HepG2 (cell line): Measurements from ENCODE around the gene PRKCG. TPM values are rescaled to one million over a fixed set of nuclear protein-coding genes. Genes with fewer than 3 reads are reported as not detected.
A peak's percentile ranks its signal among the peaks of the same experiment; 100 is the strongest.

ENCODE experiments used
- AKNA ChIP-seq: sonication (generic); formaldehyde crosslinking; IDR thresholded peaks from 2 replicates; pipeline ENCODE4 v1.4.0; 2020; ENCODE audit warnings: missing genetic modification reagents, borderline replicate concordance
- HOXA5 ChIP-seq: sonication (generic); formaldehyde crosslinking; IDR thresholded peaks from 2 replicates; pipeline ENCODE4 v1.4.0; 2020; ENCODE audit warnings: missing genetic modification reagents
- MAFG ChIP-seq: sonication (generic); formaldehyde crosslinking; IDR thresholded peaks from 2 replicates; pipeline ENCODE4 v1.5.1; 2020; ENCODE audit warnings: mild to moderate bottlenecking, missing genetic modification reagents
- MTF1 ChIP-seq: sonication (generic); formaldehyde crosslinking; IDR thresholded peaks from 2 replicates; pipeline ENCODE4 v1.5.0; 2020; ENCODE audit warnings: missing genetic modification reagents
- NFKB2 ChIP-seq: sonication (generic); formaldehyde crosslinking; IDR thresholded peaks from 2 replicates; pipeline ENCODE4 v1.4.0; 2020; ENCODE audit warnings: missing genetic modification reagents, borderline replicate concordance
- PITX1 ChIP-seq: sonication (generic); formaldehyde crosslinking; IDR thresholded peaks from 2 replicates; pipeline ENCODE4 v1.5.1; 2020; ENCODE audit warnings: mild to moderate bottlenecking, missing genetic modification reagents
- POGZ ChIP-seq: sonication (generic); formaldehyde crosslinking; IDR thresholded peaks from 2 replicates; pipeline ENCODE4 v1.4.0; 2020; ENCODE audit warnings: mild to moderate bottlenecking, missing genetic modification reagents
- SOX5 ChIP-seq: IDR thresholded peaks from 2 replicates; pipeline ENCODE4 v1.6.1; 2016; ENCODE audit warnings: borderline replicate concordance
- ZNF276 ChIP-seq: sonication (generic); formaldehyde crosslinking; IDR thresholded peaks from 2 replicates; pipeline ENCODE4 v1.4.0; 2020; ENCODE audit warnings: mild to moderate bottlenecking, low read depth, missing genetic modification reagents
- ZNF530 ChIP-seq: sonication (generic); formaldehyde crosslinking; IDR thresholded peaks from 2 replicates; pipeline ENCODE4 v1.5.0; 2020; ENCODE audit warnings: low read depth, mild to moderate bottlenecking, missing genetic modification reagents
- ZNF569 ChIP-seq: sonication (generic); formaldehyde crosslinking; IDR thresholded peaks from 2 replicates; pipeline ENCODE4 v1.5.0; 2020; ENCODE audit warnings: mild to moderate bottlenecking, missing genetic modification reagents, moderate library complexity, borderline replicate concordance
- ZNF816 ChIP-seq: sonication (generic); formaldehyde crosslinking; IDR thresholded peaks from 2 replicates; pipeline ENCODE4 v1.8.0; 2022; ENCODE audit warnings: missing genetic modification reagents, mild to moderate bottlenecking, borderline replicate concordance
- ZNF879 ChIP-seq: sonication (generic); formaldehyde crosslinking; IDR thresholded peaks from 2 replicates; pipeline ENCODE4 v1.8.1; 2023; ENCODE audit warnings: missing genetic modification reagents
- ZSCAN21 ChIP-seq: sonication (generic); formaldehyde crosslinking; IDR thresholded peaks from 2 replicates; pipeline ENCODE4 v1.8.0; 2022; ENCODE audit warnings: mild to moderate bottlenecking, missing genetic modification reagents, moderate library complexity, borderline replicate concordance
- polyA plus RNA-seq, 8 experiments: library from polyadenylated mRNA; depleted of rRNA in 3 of 8; stranded (reverse) in 7 of 8; unstranded in 1 of 8; fragments of >200 nt; fragmentation: Illumina TruSeq in 4 of 8; extraction: Trizol in 4 of 8; gene quantifications; 2 replicates each; pipeline versions ENCODE4 v1.2.1 to v1.2.3, GENCODE V29; 2011 to 2016; ENCODE audit warnings: low read depth in 4 of 8, missing spikeins in 1 of 8, mixed read lengths in 1 of 8; ENCODE audit not compliant: insufficient read depth in 1 of 8
- total RNA-seq, 5 experiments: library from RNA; depleted of rRNA; stranded (reverse); fragments of >200 nt; fragmentation: Illumina TruSeq; extraction: Trizol; gene quantifications; 2 replicates each; pipeline ENCODE4 v1.2.3, GENCODE V29; 2016; ENCODE audit warnings: low read depth in 1 of 5
- TF ChIP-seq, protein P1 (sequence below): fragments of 450-650 bp; IDR thresholded peaks from 2 replicates; pipeline ENCODE4 v1.6.1; 2016
- TF ChIP-seq, protein P2 (sequence below): sonication (generic); formaldehyde crosslinking; conservative IDR thresholded peaks from 2 replicates; pipeline ENCODE4 v1.8.1; 2023; ENCODE audit warnings: missing genetic modification reagents

The PRKCG gene
- total and polyA plus RNA-seq, 2 of the 13 experiments (the other 11 are each of a cell fraction or from before 2014, with no cell fraction given): 0.02 to 0.03 TPM

- no peak for TF ChIP-seq AKNA (CRISPR knock-in tag)
- no peak for TF ChIP-seq ZNF569
- no peak for TF ChIP-seq ZNF879 (CRISPR knock-in tag)
- no peak for TF ChIP-seq POGZ (CRISPR knock-in tag)
- TF ChIP-seq MAFG: no peak
- TF ChIP-seq ZNF816 (CRISPR knock-in tag): peak; percentile 74; the same call in 1 of the 2 replicates
- TF ChIP-seq, protein P1, sequence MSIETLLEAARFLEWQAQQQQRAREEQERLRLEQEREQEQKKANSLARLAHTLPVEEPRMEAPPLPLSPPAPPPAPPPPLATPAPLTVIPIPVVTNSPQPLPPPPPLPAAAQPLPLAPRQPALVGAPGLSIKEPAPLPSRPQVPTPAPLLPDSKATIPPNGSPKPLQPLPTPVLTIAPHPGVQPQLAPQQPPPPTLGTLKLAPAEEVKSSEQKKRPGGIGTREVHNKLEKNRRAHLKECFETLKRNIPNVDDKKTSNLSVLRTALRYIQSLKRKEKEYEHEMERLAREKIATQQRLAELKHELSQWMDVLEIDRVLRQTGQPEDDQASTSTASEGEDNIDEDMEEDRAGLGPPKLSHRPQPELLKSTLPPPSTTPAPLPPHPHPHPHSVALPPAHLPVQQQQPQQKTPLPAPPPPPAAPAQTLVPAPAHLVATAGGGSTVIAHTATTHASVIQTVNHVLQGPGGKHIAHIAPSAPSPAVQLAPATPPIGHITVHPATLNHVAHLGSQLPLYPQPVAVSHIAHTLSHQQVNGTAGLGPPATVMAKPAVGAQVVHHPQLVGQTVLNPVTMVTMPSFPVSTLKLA: peak; percentile 69
- TF ChIP-seq ZNF276 (CRISPR knock-in tag): 0 out of 2 replicates have a peak, but pooled peaks have one; percentile 43
- TF ChIP-seq NFKB2 (CRISPR knock-in tag): no peak
- TF ChIP-seq SOX5 (CRISPR knock-in tag): peak; percentile 63
- TF ChIP-seq MTF1: no peak
- TF ChIP-seq ZNF530 (CRISPR knock-in tag): no peak
- TF ChIP-seq HOXA5: no peak
- TF ChIP-seq, protein P2, sequence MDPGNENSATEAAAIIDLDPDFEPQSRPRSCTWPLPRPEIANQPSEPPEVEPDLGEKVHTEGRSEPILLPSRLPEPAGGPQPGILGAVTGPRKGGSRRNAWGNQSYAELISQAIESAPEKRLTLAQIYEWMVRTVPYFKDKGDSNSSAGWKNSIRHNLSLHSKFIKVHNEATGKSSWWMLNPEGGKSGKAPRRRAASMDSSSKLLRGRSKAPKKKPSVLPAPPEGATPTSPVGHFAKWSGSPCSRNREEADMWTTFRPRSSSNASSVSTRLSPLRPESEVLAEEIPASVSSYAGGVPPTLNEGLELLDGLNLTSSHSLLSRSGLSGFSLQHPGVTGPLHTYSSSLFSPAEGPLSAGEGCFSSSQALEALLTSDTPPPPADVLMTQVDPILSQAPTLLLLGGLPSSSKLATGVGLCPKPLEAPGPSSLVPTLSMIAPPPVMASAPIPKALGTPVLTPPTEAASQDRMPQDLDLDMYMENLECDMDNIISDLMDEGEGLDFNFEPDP (CRISPR knock-in tag): no peak
- peak; percentile 39; the same call in 1 of the 2 replicates for TF ChIP-seq PITX1 (CRISPR knock-in tag)
- TF ChIP-seq ZSCAN21 (CRISPR knock-in tag): 0 out of 2 replicates have a peak, but pooled peaks have one; percentile 43
These were observed 14.5 kb upstream of the PRKCG start, which contains the start of gene MYADM (continued) for GRCh38 chr19:53867225-53868090.
